H9 (cell line): ENCODE data around the gene KIF26B. TPM values are rescaled to one million over a fixed set of nuclear protein-coding genes. Genes with fewer than 3 reads are reported as not detected.

Experiments
- DNase-seq: peaks from one replicate; pipeline ENCODE4 v3.0.0-alpha.2; 2017
- H2AFZ ChIP-seq: one replicate; pipeline ENCODE4 v1.6.1; 2013; ENCODE audit warnings: mild to moderate bottlenecking, low read length, control low read depth, moderate library complexity
- H2AK5ac ChIP-seq: 2 replicates; pipeline ENCODE4 v1.6.1; 2013; ENCODE audit warnings: low read length, control low read depth, mixed read lengths; ENCODE audit not compliant: insufficient read length
- H2BK120ac ChIP-seq: one replicate; pipeline ENCODE4 v1.6.1; 2013; ENCODE audit warnings: low read depth, mild to moderate bottlenecking, low read length, control low read depth, inconsistent platforms; ENCODE audit not compliant: poor library complexity, severe bottlenecking
- H2BK12ac ChIP-seq: 2 replicates; pipeline ENCODE4 v1.6.1; 2013; ENCODE audit warnings: low read length, control low read depth, mixed read lengths, low read depth; ENCODE audit not compliant: insufficient read length
- H2BK15ac ChIP-seq: 2 replicates; pipeline ENCODE4 v1.6.1; 2013; ENCODE audit warnings: low read depth, low read length, control low read depth
- H2BK20ac ChIP-seq: one replicate; pipeline ENCODE4 v1.6.1; 2013; ENCODE audit warnings: low read depth, mild to moderate bottlenecking, low read length, control low read depth, inconsistent platforms; ENCODE audit not compliant: poor library complexity, severe bottlenecking
- H2BK5ac ChIP-seq: 2 replicates; pipeline ENCODE4 v1.6.1; 2013; ENCODE audit warnings: low read length, control low read depth, mixed read lengths; ENCODE audit not compliant: insufficient read length
- H3K14ac ChIP-seq: 2 replicates; pipeline ENCODE4 v1.6.1; 2013; ENCODE audit warnings: low read length, control low read depth; ENCODE audit not compliant: insufficient read depth
- H3K18ac ChIP-seq: 2 replicates; pipeline ENCODE4 v1.6.1; 2013; ENCODE audit warnings: low read depth, mild to moderate bottlenecking, mixed read lengths, low read length, control low read depth; ENCODE audit not compliant: insufficient read length
- H3K23ac ChIP-seq: 2 replicates; pipeline ENCODE4 v1.6.1; 2013; ENCODE audit warnings: low read length, control low read depth, mixed read lengths, low read depth; ENCODE audit not compliant: insufficient read length
- H3K23me2 ChIP-seq: 2 replicates; pipeline ENCODE4 v1.6.1; 2013; ENCODE audit warnings: low read depth, mild to moderate bottlenecking, mixed read lengths, low read length, control low read depth; ENCODE audit not compliant: insufficient read length, poor library complexity, severe bottlenecking
- H3K27ac ChIP-seq: 2 replicates; pipeline ENCODE4 v1.5.1; 2013; ENCODE audit warnings: low read length, control low read depth, mixed read lengths, low read depth; ENCODE audit not compliant: insufficient read length
- H3K27me3 ChIP-seq: 2 replicates; pipeline ENCODE4 v1.6.1; 2013; ENCODE audit warnings: low read length, control low read depth, inconsistent platforms; ENCODE audit not compliant: insufficient read depth
- H3K4ac ChIP-seq: 2 replicates; pipeline ENCODE4 v1.6.1; 2013; ENCODE audit warnings: low read depth, mild to moderate bottlenecking, control low read depth, inconsistent platforms, low read length, moderate library complexity
- H3K4me1 ChIP-seq: 2 replicates; pipeline ENCODE4 v1.6.1; 2013; ENCODE audit warnings: low read length, control low read depth, inconsistent platforms; ENCODE audit not compliant: insufficient read depth
- H3K4me2 ChIP-seq: 2 replicates; pipeline ENCODE4 v1.6.1; 2013; ENCODE audit warnings: low read length, control low read depth, mixed read lengths; ENCODE audit not compliant: insufficient read length, insufficient read depth
- H3K56ac ChIP-seq: 2 replicates; pipeline ENCODE4 v1.6.1; 2013; ENCODE audit warnings: low read depth, mild to moderate bottlenecking, mixed read lengths, low read length, control low read depth; ENCODE audit not compliant: insufficient read length
- H3K79me1 ChIP-seq: 2 replicates; pipeline ENCODE4 v1.6.1; 2013; ENCODE audit warnings: low read depth, mild to moderate bottlenecking, moderate library complexity, low read length, control low read depth, inconsistent platforms; ENCODE audit not compliant: insufficient read depth, poor library complexity, severe bottlenecking
- H3K79me2 ChIP-seq: 2 replicates; pipeline ENCODE4 v1.6.1; 2013; ENCODE audit warnings: low read length, control low read depth, inconsistent platforms; ENCODE audit not compliant: insufficient read depth
- H3K9ac ChIP-seq: 2 replicates; pipeline ENCODE4 v1.6.1; 2013; ENCODE audit warnings: low read length, control low read depth, mixed read lengths; ENCODE audit not compliant: insufficient read length; ENCODE audit errors: extremely low read depth
- H3K9me3 ChIP-seq: one replicate; pipeline ENCODE4 v1.6.1; 2013; ENCODE audit warnings: low read depth, low read length, inconsistent platforms; ENCODE audit not compliant: control insufficient read depth
- H3T11ph ChIP-seq: one replicate; pipeline ENCODE4 v1.6.1; 2013; ENCODE audit warnings: mild to moderate bottlenecking, low read length, control low read depth, inconsistent platforms
- H4K20me1 ChIP-seq: one replicate; pipeline ENCODE4 v1.6.1; 2013; ENCODE audit not compliant: control insufficient read depth, insufficient read length, insufficient read depth
- H4K5ac ChIP-seq: 2 replicates; pipeline ENCODE4 v1.6.1; 2013; ENCODE audit warnings: low read depth, mild to moderate bottlenecking, mixed read lengths, low read length, control low read depth; ENCODE audit not compliant: insufficient read length
- H4K8ac ChIP-seq: replicated peaks from 2 replicates; pipeline ENCODE4 v1.6.1; 2013; ENCODE audit warnings: low read length, control low read depth, mixed read lengths, low read depth; ENCODE audit not compliant: insufficient read length
- H4K91ac ChIP-seq: 2 replicates; pipeline ENCODE4 v1.6.1; 2013; ENCODE audit warnings: low read depth, mild to moderate bottlenecking, moderate library complexity, mixed read lengths, low read length, control low read depth; ENCODE audit not compliant: insufficient read length
- H3K27ac Mint-ChIP-seq, 3 experiments: 2 replicates in 2 of 3; 3 replicates in 1 of 3; pipeline ENCODE4 v1.8.0; 2020 to 2021; ENCODE audit warnings: mixed read lengths in 3 of 3, mild to moderate bottlenecking in 1 of 3, moderate library complexity in 1 of 3
- H3K27me3 Mint-ChIP-seq: 2 replicates; pipeline ENCODE4 v1.8.0; 2021; ENCODE audit warnings: low read depth, mild to moderate bottlenecking, moderate library complexity, mixed read lengths
- H3K36me3 Mint-ChIP-seq, 3 experiments: 2 replicates in 2 of 3; 3 replicates in 1 of 3; pipeline ENCODE4 v1.8.0; 2020 to 2021; ENCODE audit warnings: low read depth in 3 of 3, mixed read lengths in 3 of 3; ENCODE audit not compliant: insufficient read depth in 1 of 3
- H3K4me1 Mint-ChIP-seq, 2 experiments: 2 replicates each; pipeline ENCODE4 v1.8.0; 2020; ENCODE audit warnings: mixed read lengths in 2 of 2
- H3K4me3 Mint-ChIP-seq, 2 experiments: 2 replicates in 1 of 2; 3 replicates in 1 of 2; pipeline ENCODE4 v1.8.0; 2020 to 2021; ENCODE audit warnings: mild to moderate bottlenecking in 2 of 2, mixed read lengths in 2 of 2, moderate library complexity in 1 of 2
- H3K9me3 Mint-ChIP-seq, 2 experiments: 2 replicates in 1 of 2; 3 replicates in 1 of 2; pipeline ENCODE4 v1.8.0; 2020; ENCODE audit warnings: mild to moderate bottlenecking in 2 of 2, mixed read lengths in 2 of 2, moderate library complexity in 1 of 2
- CTCF ChIP-seq: fragments of 200-600 bp; sonication (generic); conservative IDR thresholded peaks from 3 replicates; pipeline ENCODE4 v1.8.0; 2021; ENCODE audit warnings: antibody characterized with exemption, mild to moderate bottlenecking
- WGBS: extraction: QIAGEN DNeasy Blood & Tissue Kit; methylation state at CpG from one replicate; pipeline ENCODE4 v1.1.7; 2013; ENCODE audit warnings: missing lambda C conversion rate, low lambda C conversion rate, mixed read lengths; ENCODE audit not compliant: insufficient read length; ENCODE audit errors: extremely low coverage; 5-methylcytosine and 5-hydroxymethylcytosine counted together
- total RNA-seq: library from RNA; stranded (reverse); gene quantifications from 2 replicates; pipeline ENCODE4 v1.2.1, GENCODE V29; 2021

Gene KIF26B
- total RNA-seq, 1 experiment from 2014 or later: 0.13 TPM

- Histone ChIP-seq H4K91ac (no peak overlapping the region), H3K27me3 (no peaks in the 10 kb centered on the region), H3K23me2 (no peaks in the 10 kb centered on the region), H2BK120ac (no peak overlapping the region), H4K20me1 (no peaks in the 10 kb centered on the region), H3K79me1 (no peaks in the 10 kb centered on the region), H2BK12ac (no peak overlapping the region), H3K56ac (no peak overlapping the region), H2AK5ac (no peak overlapping the region), H3T11ph (no peak overlapping the region), H3K4me1 (no peaks in the 10 kb centered on the region), H2BK20ac (no peak overlapping the region), H2AFZ (no peak overlapping the region), H3K4ac (no peak overlapping the region), H3K9ac (no peak overlapping the region), H3K14ac (no peak overlapping the region), H3K18ac (no peak overlapping the region), H2BK15ac (no peak overlapping the region), H3K23ac (no peak overlapping the region), H4K5ac (no peak overlapping the region), H3K79me2 (no peaks in the 10 kb centered on the region), H3K27ac (no peak overlapping the region), H3K4me2 (no peak overlapping the region), H2BK5ac (no peak overlapping the region), H4K8ac (no peak overlapping the region), H3K9me3 (no peaks in the 10 kb centered on the region)
- H3K4me1 Mint-ChIP-seq: peaks cover 11 to 12% of the 10 kb centered on the region in 2 experiments
- TF ChIP-seq CTCF: no peak
- no peak for DNase-seq
- H3K36me3 Mint-ChIP-seq: peaks cover 0 to 24% (median 2%) of the 10 kb centered on the region in 3 experiments; a peak in 4 of 7 replicates
- no CpG with 5 or more reads among the region's 4 CpGs for WGBS
- H3K27me3 Mint-ChIP-seq: peaks cover 19% of the 10 kb centered on the region
- no peak overlapping the region for H3K27ac Mint-ChIP-seq
- no peak overlapping the region for H3K4me3 Mint-ChIP-seq
- peaks cover 15 to 27% of the 10 kb centered on the region in 2 experiments for H3K9me3 Mint-ChIP-seq
Observed at GRCh38 chr1:245645406-245645805, 490.6 kb downstream of the KIF26B start.
